HepG2 (cell line): ENCODE data around the gene ITIH2. TPM values are rescaled to one million over a fixed set of nuclear protein-coding genes. Genes with fewer than 3 reads are reported as not detected.

Source experiments
- ATM ChIP-seq: fragments of 450-650 bp; IDR thresholded peaks from 2 replicates; pipeline ENCODE4 v1.7.1; 2017; ENCODE audit warnings: mild to moderate bottlenecking, borderline replicate concordance
- FLYWCH1 ChIP-seq: sonication (generic); formaldehyde crosslinking; IDR thresholded peaks from 2 replicates; pipeline ENCODE4 v1.8.1; 2023; ENCODE audit warnings: mild to moderate bottlenecking, missing genetic modification reagents
- FOXP1 ChIP-seq, 2 experiments: fragments of 450-650 bp in 1 of 2; IDR thresholded peaks; 2 replicates each; pipeline ENCODE4 v1.6.1; 2017 to 2018; ENCODE audit warnings: antibody characterized with exemption in 1 of 2
- GATAD2A ChIP-seq: IDR thresholded peaks from 2 replicates; pipeline ENCODE4 v1.6.1; 2016
- MBNL3 ChIP-seq: fragments of 250-450 bp; sonication (Bioruptor Pico); conservative IDR thresholded peaks from 2 replicates; pipeline ENCODE4 v1.8.0; 2022; ENCODE audit warnings: mild to moderate bottlenecking, inconsistent platforms
- NFE2L2 ChIP-seq: fragments of 150-350 bp; IDR thresholded peaks from 2 replicates; pipeline ENCODE4 v1.6.1; 2014; ENCODE audit warnings: low read length
- NFIC ChIP-seq: IDR thresholded peaks from 2 replicates; pipeline ENCODE4 v1.6.1; 2012; ENCODE audit warnings: mild to moderate bottlenecking, low read length, inconsistent platforms
- RNF2 ChIP-seq: fragments of 450-650 bp; conservative IDR thresholded peaks from 2 replicates; pipeline ENCODE4 v1.6.1; 2016; ENCODE audit warnings: low read depth
- SMC3 ChIP-seq: IDR thresholded peaks from 2 replicates; pipeline ENCODE4 v1.6.1; 2011; ENCODE audit warnings: low read length, improper control_type of control experiment
- SOX6 ChIP-seq, 2 experiments: fragments of 450-650 bp in 1 of 2; sonication (generic) in 1 of 2; formaldehyde crosslinking in 1 of 2; IDR thresholded peaks; 2 replicates each; pipeline versions ENCODE4 v1.4.0 to v1.6.1; 2017 to 2020; ENCODE audit warnings: antibody characterized with exemption in 1 of 2, mild to moderate bottlenecking in 1 of 2, missing genetic modification reagents in 1 of 2
- THAP11 ChIP-seq: IDR thresholded peaks from 2 replicates; pipeline ENCODE4 v1.6.1; 2016; ENCODE audit warnings: missing biosample characterization, missing genetic modification reagents
- THYN1 ChIP-seq: sonication (generic); formaldehyde crosslinking; IDR thresholded peaks from 2 replicates; pipeline ENCODE4 v1.8.1; 2023; ENCODE audit warnings: low read depth, mild to moderate bottlenecking, moderate library complexity, missing genetic modification reagents, borderline replicate concordance
- XBP1 ChIP-seq: sonication (generic); formaldehyde crosslinking; IDR thresholded peaks from 2 replicates; pipeline ENCODE4 v1.5.0; 2020; ENCODE audit warnings: missing genetic modification reagents
- YEATS4 ChIP-seq: sonication (generic); formaldehyde crosslinking; IDR thresholded peaks from 2 replicates; pipeline ENCODE4 v1.4.0; 2020; ENCODE audit warnings: missing genetic modification reagents, borderline replicate concordance
- ZBTB10 ChIP-seq: sonication (generic); formaldehyde crosslinking; IDR thresholded peaks from 2 replicates; pipeline ENCODE4 v1.4.0; 2020; ENCODE audit warnings: missing genetic modification reagents, borderline replicate concordance
- ZNF124 ChIP-seq: sonication (generic); formaldehyde crosslinking; IDR thresholded peaks from 2 replicates; pipeline ENCODE4 v1.4.0; 2020; ENCODE audit warnings: missing genetic modification reagents
- ZNF143 ChIP-seq: sonication (generic); formaldehyde crosslinking; IDR thresholded peaks from 2 replicates; pipeline ENCODE4 v1.4.0; 2020; ENCODE audit warnings: missing genetic modification reagents
- ZNF543 ChIP-seq: sonication (generic); formaldehyde crosslinking; IDR thresholded peaks from 2 replicates; pipeline ENCODE4 v1.4.0; 2020; ENCODE audit warnings: mild to moderate bottlenecking, missing genetic modification reagents
- ZNF550 ChIP-seq: sonication (generic); formaldehyde crosslinking; IDR thresholded peaks from 2 replicates; pipeline ENCODE4 v1.4.0; 2020; ENCODE audit warnings: mild to moderate bottlenecking, missing genetic modification reagents, borderline replicate concordance
- ZNF678 ChIP-seq: sonication (generic); formaldehyde crosslinking; IDR thresholded peaks from 2 replicates; pipeline ENCODE4 v1.4.0; 2020; ENCODE audit warnings: mild to moderate bottlenecking, missing genetic modification reagents
- ZNF761 ChIP-seq: sonication (generic); formaldehyde crosslinking; conservative IDR thresholded peaks from 2 replicates; pipeline ENCODE4 v1.4.0; 2020; ENCODE audit warnings: mild to moderate bottlenecking, missing genetic modification reagents
- ZNF775 ChIP-seq: sonication (generic); formaldehyde crosslinking; IDR thresholded peaks from 2 replicates; pipeline ENCODE4 v1.4.0; 2020; ENCODE audit warnings: missing genetic modification reagents, mild to moderate bottlenecking, moderate library complexity, borderline replicate concordance
- ZNF792 ChIP-seq: IDR thresholded peaks from 2 replicates; pipeline ENCODE4 v1.6.1; 2016
- ZSCAN9 ChIP-seq: IDR thresholded peaks from 2 replicates; pipeline ENCODE4 v1.6.1; 2016; ENCODE audit warnings: borderline replicate concordance
- polyA plus RNA-seq, 8 experiments: library from polyadenylated mRNA; depleted of rRNA in 3 of 8; stranded (reverse) in 7 of 8; unstranded in 1 of 8; fragments of >200 nt; fragmentation: Illumina TruSeq in 4 of 8; extraction: Trizol in 4 of 8; gene quantifications; 2 replicates each; pipeline versions ENCODE4 v1.2.1 to v1.2.3, GENCODE V29; 2011 to 2016; ENCODE audit warnings: low read depth in 4 of 8, missing spikeins in 1 of 8, mixed read lengths in 1 of 8; ENCODE audit not compliant: insufficient read depth in 1 of 8
- total RNA-seq, 5 experiments: library from RNA; depleted of rRNA; stranded (reverse); fragments of >200 nt; fragmentation: Illumina TruSeq; extraction: Trizol; gene quantifications; 2 replicates each; pipeline ENCODE4 v1.2.3, GENCODE V29; 2016; ENCODE audit warnings: low read depth in 1 of 5
- TF ChIP-seq, protein P1 (sequence below): sonication (generic); formaldehyde crosslinking; IDR thresholded peaks from 2 replicates; pipeline ENCODE4 v1.4.0; 2020; ENCODE audit warnings: missing genetic modification reagents
- TF ChIP-seq, protein P2 (sequence below): sonication (generic); formaldehyde crosslinking; IDR thresholded peaks from 2 replicates; pipeline ENCODE4 v1.4.0; 2020; ENCODE audit warnings: missing genetic modification reagents

ITIH2 gene
- total and polyA plus RNA-seq, 2 of the 13 experiments (the other 11 are each of a cell fraction or from before 2014, with no cell fraction given) = 1,197 to 1,427 TPM

DNA sequence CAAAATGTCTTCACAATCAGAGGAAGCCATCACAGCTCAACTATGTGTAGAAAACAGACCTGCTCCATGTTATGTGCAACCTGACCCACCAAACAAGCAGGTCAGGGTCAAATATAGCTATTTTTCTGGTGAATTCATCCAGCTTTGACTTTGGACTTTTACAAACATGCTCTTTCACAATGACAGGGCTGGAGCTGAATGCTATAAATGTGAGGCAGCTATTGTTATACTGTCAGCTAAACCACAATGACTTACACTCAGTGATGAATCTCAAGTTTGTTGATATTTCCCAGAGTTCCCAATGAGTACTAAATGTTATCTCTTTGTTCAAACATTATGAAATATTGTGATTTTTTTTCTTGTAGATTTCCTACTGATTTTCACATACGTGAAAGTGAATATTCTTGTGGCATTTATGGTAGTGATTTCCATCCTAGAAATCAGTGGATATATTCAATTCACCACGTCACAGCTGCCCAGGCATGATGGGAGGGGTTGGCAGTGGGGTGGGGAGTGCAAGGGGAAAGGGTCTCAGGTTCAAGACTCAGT, 2.5 kb upstream of the ITIH2 start (continued):
- TF ChIP-seq ZBTB10 (CRISPR knock-in tag) (no peak), ZNF124 (0 out of 2 replicates have a peak, but pooled peaks have one; percentile 58), THYN1 (CRISPR knock-in tag) (no peak), ZNF775 (CRISPR knock-in tag) (no peak; the same call in 1 of the 2 replicates), ZNF678 (no peak), NFE2L2 (peak; percentile 84), ZNF143 (CRISPR knock-in tag) (peak; percentile 78), MBNL3 (no peak), XBP1 (CRISPR knock-in tag) (peak; percentile 74; the same call in 1 of the 2 replicates), ATM (no peak), ZNF550 (CRISPR knock-in tag) (no peak), YEATS4 (CRISPR knock-in tag) (no peak), FLYWCH1 (CRISPR knock-in tag) (no peak), ZNF761 (CRISPR knock-in tag) (no peak), SOX6 (IDR thresholded peaks at IDR 0.05) (no peak), SOX6 (CRISPR knock-in tag; IDR thresholded peaks at IDR 0.05) (peak; percentile 100), SMC3 (peak; percentile 32; the same call in 1 of the 2 replicates), GATAD2A (peak; percentile 95), ZNF543 (CRISPR knock-in tag) (no peak), ZSCAN9 (CRISPR knock-in tag) (peak; percentile 57; the same call in 1 of the 2 replicates), ZNF792 (CRISPR knock-in tag) (no peak), FOXP1 (IDR thresholded peaks at IDR 0.05) (no peak), FOXP1 (CRISPR knock-in tag; IDR thresholded peaks at IDR 0.05) (peak; percentile 80), NFIC (peak; percentile 96), THAP11 (CRISPR knock-in tag) (peak; percentile 77), RNF2 (no peak)
- TF ChIP-seq, protein P1, sequence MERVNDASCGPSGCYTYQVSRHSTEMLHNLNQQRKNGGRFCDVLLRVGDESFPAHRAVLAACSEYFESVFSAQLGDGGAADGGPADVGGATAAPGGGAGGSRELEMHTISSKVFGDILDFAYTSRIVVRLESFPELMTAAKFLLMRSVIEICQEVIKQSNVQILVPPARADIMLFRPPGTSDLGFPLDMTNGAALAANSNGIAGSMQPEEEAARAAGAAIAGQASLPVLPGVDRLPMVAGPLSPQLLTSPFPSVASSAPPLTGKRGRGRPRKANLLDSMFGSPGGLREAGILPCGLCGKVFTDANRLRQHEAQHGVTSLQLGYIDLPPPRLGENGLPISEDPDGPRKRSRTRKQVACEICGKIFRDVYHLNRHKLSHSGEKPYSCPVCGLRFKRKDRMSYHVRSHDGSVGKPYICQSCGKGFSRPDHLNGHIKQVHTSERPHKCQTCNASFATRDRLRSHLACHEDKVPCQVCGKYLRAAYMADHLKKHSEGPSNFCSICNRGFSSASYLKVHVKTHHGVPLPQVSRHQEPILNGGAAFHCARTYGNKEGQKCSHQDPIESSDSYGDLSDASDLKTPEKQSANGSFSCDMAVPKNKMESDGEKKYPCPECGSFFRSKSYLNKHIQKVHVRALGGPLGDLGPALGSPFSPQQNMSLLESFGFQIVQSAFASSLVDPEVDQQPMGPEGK (CRISPR knock-in tag) = peak; percentile 76
- TF ChIP-seq, protein P2, sequence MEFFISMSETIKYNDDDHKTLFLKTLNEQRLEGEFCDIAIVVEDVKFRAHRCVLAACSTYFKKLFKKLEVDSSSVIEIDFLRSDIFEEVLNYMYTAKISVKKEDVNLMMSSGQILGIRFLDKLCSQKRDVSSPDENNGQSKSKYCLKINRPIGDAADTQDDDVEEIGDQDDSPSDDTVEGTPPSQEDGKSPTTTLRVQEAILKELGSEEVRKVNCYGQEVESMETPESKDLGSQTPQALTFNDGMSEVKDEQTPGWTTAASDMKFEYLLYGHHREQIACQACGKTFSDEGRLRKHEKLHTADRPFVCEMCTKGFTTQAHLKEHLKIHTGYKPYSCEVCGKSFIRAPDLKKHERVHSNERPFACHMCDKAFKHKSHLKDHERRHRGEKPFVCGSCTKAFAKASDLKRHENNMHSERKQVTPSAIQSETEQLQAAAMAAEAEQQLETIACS (CRISPR knock-in tag) = no peak
